Occipital lobe (tissue), 2 donors: ENCODE results near the gene ENTPD3. TPM values are rescaled to one million over a fixed set of nuclear protein-coding genes. Genes with fewer than 3 reads are reported as not detected.

Source experiments
- DNase-seq: peaks from one replicate; lab custom pipeline; 2025; lab: John Stamatoyannopoulos, UW
- total RNA-seq: library from RNA; depleted of rRNA; stranded (reverse); fragments of >200 nt; gene quantifications from one replicate; pipeline ENCODE4 v1.2.3, GENCODE V29; 2014

The ENTPD3 gene
- 1.6 TPM for total RNA-seq

- no peak for DNase-seq
Observed at GRCh38 chr3:40387001-40387894, at the start of gene ENTPD3. Gene ENTPD3 (plus strand): TSS chr3:40387184. CDS start chr3:40388058, 874 bp downstream.

GRCh38 chr3:40339871-40340270 is 47.1 kb upstream of the ENTPD3 start:
- DNase-seq, result no peak

DNA sequence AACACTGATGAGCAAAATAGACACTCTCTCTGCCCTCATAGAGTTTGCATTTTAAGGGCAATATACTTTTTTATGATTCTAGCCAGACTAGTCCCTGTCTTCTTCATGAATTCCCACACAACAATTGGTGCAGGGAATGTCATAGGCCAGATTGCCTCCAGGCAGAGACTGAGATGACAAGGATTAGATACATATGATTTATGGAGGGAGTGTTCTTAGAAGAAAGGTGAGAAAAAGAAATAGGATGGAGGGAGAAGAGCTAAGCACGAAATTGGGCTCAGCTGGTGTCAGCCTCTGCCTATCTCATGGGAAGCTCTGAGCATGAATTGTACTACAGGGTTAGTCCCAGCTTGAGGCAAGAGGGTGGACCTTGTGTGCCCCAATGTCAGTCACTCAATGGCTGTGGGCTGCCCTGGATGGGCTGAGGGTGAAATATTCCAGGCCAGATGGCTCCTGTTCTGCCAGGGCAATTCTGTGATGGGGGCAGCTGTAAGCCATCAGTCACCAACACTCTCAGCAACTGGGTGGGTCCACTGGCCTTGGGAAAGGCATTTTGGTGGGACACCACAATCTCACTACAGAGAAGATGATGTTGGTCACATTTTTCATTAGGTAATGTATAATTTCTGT is 46.3 kb upstream of the ENTPD3 start:
- no peak for DNase-seq

DNA sequence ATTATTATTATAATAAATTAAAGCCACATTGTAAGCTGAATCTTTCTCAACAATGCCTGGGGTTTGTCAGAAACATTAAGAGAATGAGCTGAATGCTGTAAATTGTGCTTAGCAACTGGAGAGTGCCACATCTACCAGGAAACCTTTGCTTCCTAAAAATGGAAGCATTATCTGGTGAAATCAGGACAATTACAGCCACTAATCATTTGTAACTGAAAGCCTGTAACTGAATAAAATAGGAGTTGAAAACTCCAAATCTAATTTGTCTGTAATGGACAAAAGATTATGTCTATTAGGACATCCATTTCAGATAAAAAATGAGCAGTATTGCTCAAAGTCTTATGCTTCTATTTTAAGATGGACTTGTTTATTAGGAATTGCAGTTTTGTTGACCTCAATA is 45.3 kb upstream of the ENTPD3 start:
- DNase-seq, result no peak

DNA sequence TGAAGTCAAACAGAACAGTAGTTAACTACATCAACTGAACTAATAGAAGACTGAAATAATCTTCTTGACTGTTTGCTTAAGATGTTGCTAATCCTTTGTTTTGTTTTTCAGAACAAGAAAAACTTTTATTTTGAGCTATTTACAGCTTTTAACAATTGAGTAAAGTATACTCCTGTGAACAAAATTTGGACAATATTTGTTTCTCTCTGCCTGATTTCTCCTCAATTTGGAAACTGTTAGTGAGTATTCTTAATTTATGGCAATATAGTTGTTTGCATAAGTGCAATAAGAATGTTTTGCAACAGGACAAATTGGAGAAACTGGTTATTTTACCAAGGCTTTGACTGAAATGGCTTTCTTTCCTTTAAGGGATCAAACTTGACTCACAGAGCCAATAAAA is 36.5 kb upstream of the ENTPD3 start:
- DNase-seq, result no peak

GRCh38 chr3:40355410-40355809 is 31.6 kb upstream of the ENTPD3 start:
- no peak for DNase-seq

GRCh38 chr3:40358454-40358853 is 28.5 kb upstream of the ENTPD3 start:
- no peak for DNase-seq

- no peak for DNase-seq
Observed at GRCh38 chr3:40363674-40364073, 23.3 kb upstream of the ENTPD3 start.

- no peak for DNase-seq
Observed at GRCh38 chr3:40366203-40367162, 20.5 kb upstream of the ENTPD3 start.

DNA sequence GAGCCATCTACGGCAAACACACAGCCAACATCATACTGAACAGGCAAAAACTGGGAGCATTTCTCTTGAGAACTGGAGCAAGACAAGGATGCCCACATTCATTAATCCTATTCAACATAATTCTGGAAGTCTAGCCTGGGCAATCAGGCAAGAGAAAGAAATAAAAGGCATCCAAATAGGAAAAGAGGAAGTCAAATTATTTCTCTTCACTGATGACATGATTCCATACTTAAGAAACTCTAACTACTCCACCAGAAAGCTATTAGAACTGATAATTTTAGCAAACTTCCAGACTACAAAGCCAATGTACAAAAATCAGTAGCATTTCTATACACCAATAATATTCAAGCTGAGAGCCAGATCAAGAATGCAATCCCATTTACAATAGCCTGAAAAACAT is 17.3 kb upstream of the ENTPD3 start:
- no peak for DNase-seq

GRCh38 chr3:40377822-40378221 is 9.2 kb upstream of the ENTPD3 start:
- DNase-seq, result no peak

GRCh38 chr3:40379674-40380306 is 7.2 kb upstream of the ENTPD3 start:
- DNase-seq, result no peak

DNA sequence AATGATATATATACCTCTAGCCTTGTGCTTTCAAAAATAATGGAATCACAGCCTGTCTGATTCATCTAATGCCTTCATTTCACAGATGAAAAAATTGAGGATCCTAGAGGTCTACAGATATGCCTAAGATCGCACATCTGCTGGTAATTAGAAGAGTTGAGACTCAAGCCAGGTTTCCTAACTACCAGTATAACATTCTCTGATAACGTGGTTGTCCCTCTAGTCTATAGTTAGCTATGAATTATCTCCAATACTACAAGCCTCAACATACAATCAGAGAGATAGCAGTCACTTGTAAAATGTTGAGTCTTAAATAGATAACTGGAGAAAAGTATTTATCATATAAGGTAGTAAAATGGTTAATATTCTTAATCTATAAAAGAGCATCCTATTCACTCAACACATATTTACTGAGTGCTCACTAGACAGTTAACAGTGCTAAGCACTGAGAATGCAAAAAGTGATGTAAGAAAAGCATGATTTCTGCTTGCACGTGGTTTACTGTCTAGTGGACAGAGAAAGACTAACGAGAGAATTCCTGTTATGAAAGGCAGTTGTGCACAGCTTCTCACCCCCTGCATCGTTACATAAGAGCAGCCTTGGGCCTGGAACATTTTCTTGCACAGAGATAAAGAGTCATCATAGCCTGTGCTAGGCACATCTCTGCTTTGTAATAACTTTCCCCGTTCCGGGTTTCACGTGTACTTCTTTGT is 4.9 kb upstream of the ENTPD3 start:
- no peak for DNase-seq

DNA sequence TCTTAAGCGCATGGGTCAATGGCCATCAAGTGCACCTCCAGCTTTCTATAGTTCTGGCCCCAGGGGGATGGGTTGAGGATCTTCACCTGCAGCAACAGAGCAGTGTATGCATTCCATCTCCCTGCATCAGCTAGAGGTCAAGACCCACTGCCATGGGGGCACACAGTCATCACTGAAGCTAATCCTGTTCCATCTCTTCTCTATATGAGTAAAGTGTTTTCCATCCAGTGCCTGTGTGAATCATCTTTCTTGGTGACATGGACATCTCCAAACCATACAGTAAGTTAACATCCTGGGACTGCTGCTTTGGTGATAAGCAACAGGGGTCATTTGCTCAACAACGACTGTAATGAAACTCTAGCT is 4.4 kb upstream of the ENTPD3 start:
- no peak for DNase-seq

DNA sequence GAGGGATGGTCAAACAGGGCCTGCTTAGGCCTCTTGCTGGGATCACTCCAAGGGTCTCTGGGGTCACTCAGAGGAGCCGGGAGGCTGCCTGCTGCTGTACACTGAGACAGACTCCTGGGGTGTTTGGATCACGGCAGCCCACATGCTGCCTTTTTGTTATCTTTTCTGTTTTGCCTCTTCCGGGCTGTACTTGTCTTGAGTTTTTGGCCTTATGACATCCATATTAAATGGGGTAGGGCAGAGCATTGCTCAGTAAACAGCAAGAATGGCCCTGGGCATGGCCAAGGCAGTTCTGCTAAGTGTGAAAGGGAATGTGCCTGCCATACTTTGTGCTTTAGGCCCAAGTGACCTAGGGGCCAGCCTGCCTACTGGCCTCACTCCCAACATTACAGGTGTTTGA is 771 bp upstream of the ENTPD3 start:
- DNase-seq, result no peak

- no peak for DNase-seq
Observed at GRCh38 chr3:40387895-40388254, 891 bp downstream of the ENTPD3 start.

DNA sequence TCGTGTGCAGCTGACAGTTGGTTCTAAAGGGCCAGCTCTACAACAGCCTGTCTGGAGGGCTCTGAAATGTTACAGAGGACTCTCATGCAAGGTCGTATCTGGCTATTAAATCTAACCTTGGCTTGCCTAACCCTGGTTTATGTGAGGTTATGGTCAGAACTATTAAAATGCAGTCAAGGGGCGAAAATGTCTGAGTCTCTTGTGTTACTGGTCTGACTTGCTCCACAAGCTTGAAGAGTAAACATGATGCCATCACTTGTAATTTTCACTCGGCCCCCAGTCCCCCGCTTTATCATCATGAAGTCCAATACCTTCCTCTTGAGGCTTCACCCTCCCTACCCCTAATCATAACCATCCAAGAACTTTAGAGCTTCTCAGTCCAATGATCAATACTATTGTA is 9.4 kb downstream of the ENTPD3 start:
- no peak for DNase-seq

- no peak for DNase-seq
Observed at GRCh38 chr3:40397129-40397528, 10.1 kb downstream of the ENTPD3 start.

DNA sequence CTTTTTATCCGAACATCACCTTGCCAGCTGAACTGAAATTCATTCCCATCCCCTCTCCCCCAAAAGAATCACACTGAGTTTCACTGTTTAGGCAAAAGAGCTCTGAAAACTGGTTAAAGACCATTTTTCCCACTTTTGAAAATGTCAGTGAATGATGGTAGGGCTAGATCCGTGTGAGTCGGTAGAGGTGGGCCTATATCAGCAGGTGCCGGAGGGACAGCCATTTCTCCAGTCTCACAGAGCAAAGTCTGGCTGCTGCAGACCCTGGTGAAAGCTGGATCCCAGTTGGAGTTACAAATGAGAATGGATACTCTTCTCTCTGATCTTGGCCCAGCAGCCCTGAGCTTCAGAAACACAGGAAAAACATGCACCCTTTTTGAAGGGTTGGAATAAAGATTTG is 10.9 kb downstream of the ENTPD3 start:
- DNase-seq, result no peak

DNA sequence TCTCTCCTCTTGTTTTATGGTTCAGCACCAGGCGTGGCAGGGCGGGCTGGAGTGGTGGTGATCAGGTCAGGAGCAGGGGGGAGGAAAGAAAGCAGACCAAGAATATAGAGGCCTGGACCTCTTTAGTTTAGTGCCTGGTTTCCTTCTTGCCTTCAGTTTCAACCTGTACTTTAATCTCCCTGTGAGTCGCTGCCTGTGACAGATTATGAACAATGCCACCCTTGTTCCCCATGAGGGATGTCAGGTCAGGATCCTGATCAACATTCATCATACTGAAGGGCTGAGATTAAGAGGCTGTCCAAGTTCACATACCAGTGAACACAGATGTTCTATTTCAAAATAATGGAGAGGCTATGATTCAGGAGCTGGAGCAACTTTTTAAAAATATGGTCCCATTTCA is 11.4 kb downstream of the ENTPD3 start:
- DNase-seq, result no peak
